B cell (primary cell): Measurements from ENCODE around the gene ITSN1. TPM values are rescaled to one million over a fixed set of nuclear protein-coding genes. Genes with fewer than 3 reads are reported as not detected.

Experiments used
- ATAC-seq: fragments of 200-7000 bp; cut with Tn5 transposase; one replicate; pipeline ENCODE4 v1.10.0; 2021; ENCODE audit warnings: low read depth, mild to moderate bottlenecking, moderate number of reproducible peaks, moderate library complexity
- CTCF ChIA-PET: fragments of 350-600 bp; sonication (Branson Sonifier 250); formaldehyde crosslinking; loops from one replicate; lab custom pipeline; 2021; ENCODE audit warnings: antibody characterized with exemption, inconsistent platforms; lab: Charles Lee
- POLR2A ChIA-PET: fragments of 350-600 bp; sonication (Branson Sonifier 250); formaldehyde crosslinking; loops from one replicate; lab custom pipeline; 2021; ENCODE audit warnings: antibody characterized with exemption; lab: Charles Lee
- DNase-seq: peaks from one replicate; pipeline ENCODE4 v3.0.0; 2013
- H2AFZ ChIP-seq: 2 replicates; pipeline ENCODE4 v1.6.1; 2012; ENCODE audit warnings: mild to moderate bottlenecking, low read depth, low read length; ENCODE audit not compliant: insufficient read depth, poor library complexity, severe bottlenecking
- H3K27ac ChIP-seq, 2 donors: 1 replicate in 1 of 2; 2 replicates in 1 of 2; pipeline ENCODE4 v1.5.1; 2012 to 2013; ENCODE audit warnings: low read length in 2 of 2, mild to moderate bottlenecking in 2 of 2, moderate library complexity in 1 of 2
- H3K27me3 ChIP-seq, 4 experiments: fragments of 200-600 bp in 1 of 4; sonication (generic) in 1 of 4; replicated peaks in 1 of 4; 1 replicate in 2 of 4; 2 replicates in 2 of 4; pipeline versions ENCODE4 v1.6.1 to v1.7.0; 2013 to 2016; ENCODE audit warnings: low read length in 3 of 4, mild to moderate bottlenecking in 2 of 4, mixed read lengths in 1 of 4, moderate library complexity in 1 of 4; ENCODE audit not compliant: insufficient read depth in 4 of 4, control insufficient read depth in 3 of 4; ENCODE audit errors: control extremely low read depth in 1 of 4
- H3K36me3 ChIP-seq, 2 experiments: replicated peaks in 1 of 2; 1 replicate in 1 of 2; 2 replicates in 1 of 2; pipeline versions ENCODE4 v1.6.1 to v1.7.1; 2013; ENCODE audit warnings: low read length in 1 of 2; ENCODE audit not compliant: insufficient read depth in 2 of 2, control insufficient read depth in 1 of 2; ENCODE audit errors: control extremely low read depth in 1 of 2, extremely low read depth in 1 of 2
- H3K4me1 ChIP-seq, 2 donors: fragments of 200-600 bp in 1 of 2; sonication (generic) in 1 of 2; 1 replicate in 1 of 2; 2 replicates in 1 of 2; pipeline versions ENCODE4 v1.5.1 to v1.6.1; 2013 to 2017; ENCODE audit warnings: low read length in 2 of 2; ENCODE audit not compliant: control insufficient read depth in 2 of 2, insufficient read depth in 2 of 2
- H3K4me2 ChIP-seq: replicated peaks from 2 replicates; pipeline ENCODE3; 2012; ENCODE audit warnings: mild to moderate bottlenecking, low read depth, low read length; ENCODE audit not compliant: poor library complexity, severe bottlenecking
- H3K4me3 ChIP-seq, 5 experiments: fragments of 200-600 bp in 1 of 5; sonication (generic) in 1 of 5; 1 replicate in 3 of 5; 2 replicates in 2 of 5; pipeline versions ENCODE4 v1.5.1 to v1.7.0; 2011 to 2016; ENCODE audit warnings: low read length in 4 of 5, mild to moderate bottlenecking in 4 of 5, low read depth in 2 of 5, control low read depth in 1 of 5, moderate library complexity in 1 of 5; ENCODE audit not compliant: insufficient read depth in 1 of 5; ENCODE audit errors: control extremely low read depth in 1 of 5, extremely low read depth in 1 of 5
- H3K79me2 ChIP-seq: fragments of 200-600 bp; sonication (generic); one replicate; pipeline ENCODE4 v1.6.0; 2016; ENCODE audit warnings: low read length; ENCODE audit not compliant: control insufficient read depth, insufficient read depth
- H3K9ac ChIP-seq: fragments of 200-600 bp; sonication (generic); 2 replicates; pipeline ENCODE4 v1.6.1; 2017; ENCODE audit warnings: mild to moderate bottlenecking, low read length, moderate library complexity
- H3K9me3 ChIP-seq, 3 donors: one replicate each; pipeline versions ENCODE4 v1.6.1 to v1.7.1; 2013; ENCODE audit warnings: low read length in 2 of 3; ENCODE audit not compliant: control insufficient read depth in 2 of 3, insufficient read depth in 1 of 3; ENCODE audit errors: control extremely low read depth in 1 of 3
- H4K20me1 ChIP-seq: 2 replicates; pipeline ENCODE4 v1.6.0; 2012; ENCODE audit warnings: mild to moderate bottlenecking, low read length; ENCODE audit not compliant: insufficient read depth, control insufficient read depth, poor library complexity, severe bottlenecking
- H3K27ac Mint-ChIP-seq: one replicate; pipeline ENCODE4 v1.8.0; 2021; ENCODE audit warnings: mixed read lengths
- H3K27me3 Mint-ChIP-seq: one replicate; pipeline ENCODE4 v1.8.0; 2021; ENCODE audit warnings: mixed read lengths
- H3K4me1 Mint-ChIP-seq: one replicate; pipeline ENCODE4 v1.8.0; 2021; ENCODE audit warnings: mixed read lengths
- H3K4me3 Mint-ChIP-seq: one replicate; pipeline ENCODE4 v1.8.0; 2021; ENCODE audit warnings: mixed read lengths
- H3K9me3 Mint-ChIP-seq: one replicate; pipeline ENCODE4 v1.8.0; 2022; ENCODE audit warnings: mixed read lengths; ENCODE audit not compliant: insufficient read depth
- EZH2 ChIP-seq: IDR thresholded peaks from 2 replicates; pipeline ENCODE4 v1.6.1; 2012; ENCODE audit warnings: borderline replicate concordance, low read depth, mild to moderate bottlenecking, moderate library complexity, low read length; ENCODE audit not compliant: insufficient read depth, poor library complexity, severe bottlenecking
- WGBS: methylation state at CpG from one replicate; pipeline ENCODE4 v1.1.5; 2013; ENCODE audit warnings: missing lambda C conversion rate; ENCODE audit not compliant: insufficient coverage; 5-methylcytosine and 5-hydroxymethylcytosine counted together
- intact Hi-C: fragments of 100-400 bp; cut with micrococcal nuclease; formaldehyde crosslinking; loops from one replicate; pipeline ENCODE4 v1.10.0; 2022
- polyA plus RNA-seq: library from polyadenylated mRNA; depleted of rRNA; stranded (reverse); fragments of >200 nt; gene quantifications from 2 replicates; pipeline ENCODE4 v1.2.3, GENCODE V29; 2012
- total RNA-seq, 2 donors: library from RNA; stranded (reverse); fragments of 120-200 nt in 1 of 2; gene quantifications; 1 replicate in 1 of 2; 2 replicates in 1 of 2; pipeline versions ENCODE4 v1.2.3 to v1.2.4, GENCODE V29; 2013 to 2022
- TF ChIP-seq, protein P1 (sequence below): fragments of 200-600 bp; IDR thresholded peaks from one replicate; pipeline ENCODE4 v1.8.0; 2022; ENCODE audit warnings: antibody characterized with exemption, mild to moderate bottlenecking

Gene ITSN1
- total and polyA plus RNA-seq, 2 donors (not counting 1 experiment from before 2014, with no cell fraction given) = 0.31 to 2.4 TPM

DNA sequence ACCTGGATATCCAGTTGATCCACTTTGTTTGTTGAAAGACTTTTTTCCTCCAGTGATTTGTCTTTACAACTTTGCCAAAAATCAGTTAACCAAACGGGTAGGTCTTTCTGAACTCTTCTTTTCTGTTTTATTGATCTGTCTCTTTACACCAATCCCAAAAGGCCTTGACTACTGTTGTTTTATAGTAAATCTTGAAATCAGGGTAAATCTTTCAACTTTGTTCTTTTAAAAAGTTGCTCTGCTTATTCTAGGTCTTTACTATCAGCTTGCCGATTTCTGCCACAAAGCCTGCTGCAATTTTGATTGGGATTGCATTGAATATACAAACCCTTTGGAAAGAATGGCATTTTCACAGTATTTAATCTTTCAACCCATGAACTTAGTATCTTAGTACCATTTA lies 66.6 kb downstream of the ITSN1 start:
- H3K9me3 ChIP-seq = peaks cover 0 to 8% (median 4%) of the 10 kb centered on the region in 3 donors

DNA sequence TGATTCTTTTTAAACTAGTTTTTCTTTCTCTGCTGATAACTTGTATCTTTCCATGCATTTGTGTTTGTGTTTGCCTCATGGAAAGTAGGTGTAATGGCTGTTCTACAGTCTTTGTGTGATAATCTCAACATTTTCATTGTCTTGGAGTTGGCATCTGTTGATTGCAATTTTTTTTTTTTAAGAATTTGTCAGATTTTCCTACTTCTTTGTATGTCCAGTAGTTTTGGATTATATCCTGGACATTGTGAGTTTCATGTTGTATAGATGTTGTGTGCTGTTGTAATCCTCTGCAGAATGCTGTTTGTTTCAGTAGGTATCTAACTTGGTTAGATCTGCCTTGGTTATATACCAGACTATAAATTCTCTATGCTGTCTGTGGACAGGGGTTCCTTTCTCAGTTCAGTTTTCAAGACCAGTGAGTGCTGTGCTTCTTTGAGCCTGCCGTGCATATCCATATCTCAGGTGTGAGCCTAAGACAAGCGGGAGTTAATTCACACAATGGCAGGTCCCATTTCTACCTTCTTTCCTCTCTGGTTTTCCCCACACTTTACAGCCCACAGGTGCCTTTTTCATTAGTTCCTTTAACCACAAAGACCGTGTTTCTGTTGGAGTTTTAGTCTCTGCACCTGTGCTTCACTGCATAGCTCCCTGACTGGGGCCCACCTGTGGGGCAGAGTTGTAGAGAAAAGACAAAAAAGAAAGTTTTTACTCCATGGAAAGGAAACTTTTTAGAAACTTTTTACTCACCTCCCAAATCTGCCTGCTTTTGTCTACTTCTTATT lies 69.9 kb downstream of the ITSN1 start:
- 76% methylated on average over 2 of the region's 3 CpGs for WGBS

More for the DNA sequence above, 66.6 kb downstream of the ITSN1 start:
- H3K27ac ChIP-seq = no peak overlapping the region
- ChIA-PET CTCF (no interaction called here), POLR2A (no interaction called here)
- H3K4me3 ChIP-seq = no peak overlapping the region
- no peak overlapping the region for H2AFZ ChIP-seq
- H3K27me3 ChIP-seq = no peaks in the 10 kb centered on the region
- DNase-seq = no peak
- H3K4me1 ChIP-seq = no peaks in the 10 kb centered on the region
- H3K4me3 Mint-ChIP-seq = no peak overlapping the region
- H4K20me1 ChIP-seq = no peaks in the 10 kb centered on the region
- TF ChIP-seq EZH2 = no peak
- TF ChIP-seq, protein P1, sequence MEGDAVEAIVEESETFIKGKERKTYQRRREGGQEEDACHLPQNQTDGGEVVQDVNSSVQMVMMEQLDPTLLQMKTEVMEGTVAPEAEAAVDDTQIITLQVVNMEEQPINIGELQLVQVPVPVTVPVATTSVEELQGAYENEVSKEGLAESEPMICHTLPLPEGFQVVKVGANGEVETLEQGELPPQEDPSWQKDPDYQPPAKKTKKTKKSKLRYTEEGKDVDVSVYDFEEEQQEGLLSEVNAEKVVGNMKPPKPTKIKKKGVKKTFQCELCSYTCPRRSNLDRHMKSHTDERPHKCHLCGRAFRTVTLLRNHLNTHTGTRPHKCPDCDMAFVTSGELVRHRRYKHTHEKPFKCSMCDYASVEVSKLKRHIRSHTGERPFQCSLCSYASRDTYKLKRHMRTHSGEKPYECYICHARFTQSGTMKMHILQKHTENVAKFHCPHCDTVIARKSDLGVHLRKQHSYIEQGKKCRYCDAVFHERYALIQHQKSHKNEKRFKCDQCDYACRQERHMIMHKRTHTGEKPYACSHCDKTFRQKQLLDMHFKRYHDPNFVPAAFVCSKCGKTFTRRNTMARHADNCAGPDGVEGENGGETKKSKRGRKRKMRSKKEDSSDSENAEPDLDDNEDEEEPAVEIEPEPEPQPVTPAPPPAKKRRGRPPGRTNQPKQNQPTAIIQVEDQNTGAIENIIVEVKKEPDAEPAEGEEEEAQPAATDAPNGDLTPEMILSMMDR = no peak
- WGBS = no CpG with 5 or more reads among the region's 2 CpGs
- no peaks in the 10 kb centered on the region for H3K4me1 Mint-ChIP-seq
- intact Hi-C loops = no loop called here
- no peak overlapping the region for H3K9ac ChIP-seq
- peaks cover 4% of the 10 kb centered on the region for H3K27me3 Mint-ChIP-seq
- peaks cover 9% of the 10 kb centered on the region for H3K9me3 Mint-ChIP-seq
- H3K79me2 ChIP-seq = no peaks in the 10 kb centered on the region
- no peak for ATAC-seq
- no peak overlapping the region for H3K4me2 ChIP-seq
- H3K36me3 ChIP-seq = no peaks in the 10 kb centered on the region
- H3K27ac Mint-ChIP-seq = no peak overlapping the region

More for the DNA sequence above, 69.9 kb downstream of the ITSN1 start:
- Mint-ChIP-seq H3K9me3 (peaks cover 9% of the 10 kb centered on the region), H3K27me3 (peaks cover 8% of the 10 kb centered on the region), H3K27ac (no peak overlapping the region), H3K4me1 (no peaks in the 10 kb centered on the region), H3K4me3 (no peak overlapping the region)
- intact Hi-C loops = no loop called here
- no peaks in the 10 kb centered on the region for H4K20me1 ChIP-seq
- H3K27ac ChIP-seq = no peak overlapping the region
- no peaks in the 10 kb centered on the region for H3K4me1 ChIP-seq
- no peak for ATAC-seq
- POLR2A ChIA-PET = no interaction called here
- H3K4me3 ChIP-seq = no peak overlapping the region
- H3K79me2 ChIP-seq = no peaks in the 10 kb centered on the region
- no peak overlapping the region for H2AFZ ChIP-seq
- H3K9ac ChIP-seq = no peak overlapping the region
- H3K9me3 ChIP-seq = peaks cover 0 to 8% (median 4%) of the 10 kb centered on the region in 3 donors
- DNase-seq = no peak
- H3K27me3 ChIP-seq = peaks cover 0 to 3% (median 1%) of the 10 kb centered on the region in 4 experiments
- H3K4me2 ChIP-seq = no peak overlapping the region
- CTCF ChIA-PET = no interaction called here
- no peaks in the 10 kb centered on the region for H3K36me3 ChIP-seq
- TF ChIP-seq EZH2 = no peak
- TF ChIP-seq, protein P1 = no peak
